ENCODE data around the gene ARL2BP. TPM values are rescaled to one million over a fixed set of nuclear protein-coding genes. Genes with fewer than 3 reads are reported as not detected.

The ARL2BP gene
- total and polyA plus RNA-seq, 2 of the 13 experiments (the other 11 are each of a cell fraction or from before 2014, with no cell fraction given), result 64.3 to 67.6 TPM

DNA sequence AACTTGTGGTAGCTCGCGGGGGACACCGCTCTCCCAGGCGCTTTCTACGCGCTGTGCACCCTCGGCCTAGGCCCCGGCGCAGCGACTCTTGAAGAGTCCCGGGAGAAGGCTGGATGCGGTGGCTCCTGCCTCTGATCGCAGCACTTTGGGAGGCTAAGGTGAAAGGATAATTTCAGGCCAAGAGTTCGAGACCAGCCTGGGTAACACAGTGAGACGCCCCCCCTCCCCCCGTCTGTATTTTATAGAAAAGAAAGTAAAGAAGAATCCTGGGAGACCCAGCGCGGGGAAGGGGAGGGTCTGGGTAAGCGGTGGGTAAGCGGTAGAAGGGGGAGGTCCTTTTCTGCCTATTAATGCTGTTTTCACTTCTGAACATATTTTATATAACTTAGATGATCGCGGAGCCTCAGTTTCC, 39.9 kb downstream of the ARL2BP start:
- Histone ChIP-seq H3K9ac (ENCODE audit: insufficient read depth, low read depth, low read length) (peak overlapping the region; percentile 78), H2AFZ (ENCODE audit: low read length) (peak overlapping the region; percentile 1), H3K4me3 (replicated peaks in 1 of 3; ENCODE audit: insufficient read depth in 1 of 3, low read depth in 2 of 3, low read length in 3 of 3) (peak overlapping the region; percentile 75 to 91 (median 78)), H3K79me2 (ENCODE audit: insufficient read depth, low read length) (peaks cover 33% of the 10 kb centered on the region), H3K9me3 (ENCODE audit: low read length) (no peaks in the 10 kb centered on the region), H3K36me3 (replicated peaks in 1 of 2; ENCODE audit: control insufficient read depth in 1 of 2, insufficient read depth in 2 of 2, low read length in 2 of 2) (no peaks in the 10 kb centered on the region), H3K4me1 (ENCODE audit: insufficient read depth, low read length) (peaks cover 86% of the 10 kb centered on the region), H3K27ac (ENCODE audit: extremely low read length, insufficient read depth, low read length) (peak overlapping the region; percentile 76), H3K27me3 (ENCODE audit: control insufficient read depth in 1 of 2, insufficient read depth in 2 of 2, low read length in 2 of 2) (peaks cover 2 to 7% of the 10 kb centered on the region in 2 experiments; a peak in 2 of 5 replicates), H4K20me1 (ENCODE audit: insufficient read depth, low read length) (no peaks in the 10 kb centered on the region), H3K4me2 (ENCODE audit: low read depth, low read length) (peak overlapping the region; percentile 89)
- DNase-seq (ENCODE audit: low spot score) (no peak), ATAC-seq (no peak), FAIRE-seq (no peak)
- ChIA-PET CTCF (ENCODE audit: low intra/inter-chr PET ratio, low total read pairs) (no interaction called here), POLR2A (interaction anchor here (3.1 kb wide), 1 partner anchor 88 kb away, joined by 8 read pairs; the partner anchor contains the start of gene CX3CL1)
- BruUV-seq (replicated peaks), result no TSS peak
- in situ Hi-C loops (cut with HindIII; ENCODE audit: extremely low pct_ligation_motif_present, low pct_unique_long_range_greater_than_20kb), result loop anchor here (5.0 kb wide), 1 partner anchor 98 kb away; the partner anchor contains the start of genes PSME3IP1 and RSPRY1
- WGBS (ENCODE audit: low lambda C conversion rate), result 18% methylated on average over 22 of the region's 22 CpGs
- TF ChIP-seq ESRRA (CRISPR knock-in tag; IDR thresholded peaks at IDR 0.05; ENCODE audit: low read depth) (no peak), ELF4 (CRISPR knock-in tag; IDR thresholded peaks at IDR 0.05; ENCODE audit: borderline replicate concordance) (0 out of 2 replicates have a peak, but pooled peaks have one; percentile 4), ZBTB1 (CRISPR knock-in tag; IDR thresholded peaks at IDR 0.05; ENCODE audit: borderline replicate concordance) (0 out of 2 replicates have a peak, but pooled peaks have one; percentile 22), ZMYM3 (CRISPR knock-in tag; IDR thresholded peaks at IDR 0.05) (peak; percentile 94), ZNF354B (CRISPR knock-in tag; IDR thresholded peaks at IDR 0.05) (no peak), ZNF878 (CRISPR knock-in tag; IDR thresholded peaks at IDR 0.05) (peak; percentile 5; the same call in 1 of the 2 replicates), ADNP (CRISPR knock-in tag; IDR thresholded peaks at IDR 0.05) (peak; percentile 94; the same call in 1 of the 2 replicates), ZMYM2 (CRISPR knock-in tag; IDR thresholded peaks at IDR 0.05) (peak; percentile 69), CHD2 (IDR thresholded peaks at IDR 0.05; ENCODE audit: low read depth, low read length) (0 out of 2 replicates have a peak, but pooled peaks have one; percentile 33), NPAS2 (CRISPR knock-in tag; IDR thresholded peaks at IDR 0.05; ENCODE audit: borderline replicate concordance) (0 out of 2 replicates have a peak, but pooled peaks have one; percentile 12), ZNF879 (CRISPR knock-in tag; IDR thresholded peaks at IDR 0.05) (0 out of 2 replicates have a peak, but pooled peaks have one; percentile 16), CHD4 (IDR thresholded peaks at IDR 0.05; ENCODE audit: borderline replicate concordance, low read length) (peak; percentile 70), HIVEP1 (CRISPR knock-in tag; IDR thresholded peaks at IDR 0.05) (no peak), ZFP36L1 (CRISPR knock-in tag; IDR thresholded peaks at IDR 0.05) (peak; percentile 5; the same call in 1 of the 2 replicates)
- TF ChIP-seq, protein P1, sequence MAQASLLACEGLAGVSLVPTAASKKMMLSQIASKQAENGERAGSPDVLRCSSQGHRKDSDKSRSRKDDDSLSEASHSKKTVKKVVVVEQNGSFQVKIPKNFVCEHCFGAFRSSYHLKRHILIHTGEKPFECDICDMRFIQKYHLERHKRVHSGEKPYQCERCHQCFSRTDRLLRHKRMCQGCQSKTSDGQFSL (CRISPR knock-in tag; IDR thresholded peaks at IDR 0.05), result peak; percentile 16; the same call in 1 of the 2 replicates
- TF ChIP-seq, protein P2, sequence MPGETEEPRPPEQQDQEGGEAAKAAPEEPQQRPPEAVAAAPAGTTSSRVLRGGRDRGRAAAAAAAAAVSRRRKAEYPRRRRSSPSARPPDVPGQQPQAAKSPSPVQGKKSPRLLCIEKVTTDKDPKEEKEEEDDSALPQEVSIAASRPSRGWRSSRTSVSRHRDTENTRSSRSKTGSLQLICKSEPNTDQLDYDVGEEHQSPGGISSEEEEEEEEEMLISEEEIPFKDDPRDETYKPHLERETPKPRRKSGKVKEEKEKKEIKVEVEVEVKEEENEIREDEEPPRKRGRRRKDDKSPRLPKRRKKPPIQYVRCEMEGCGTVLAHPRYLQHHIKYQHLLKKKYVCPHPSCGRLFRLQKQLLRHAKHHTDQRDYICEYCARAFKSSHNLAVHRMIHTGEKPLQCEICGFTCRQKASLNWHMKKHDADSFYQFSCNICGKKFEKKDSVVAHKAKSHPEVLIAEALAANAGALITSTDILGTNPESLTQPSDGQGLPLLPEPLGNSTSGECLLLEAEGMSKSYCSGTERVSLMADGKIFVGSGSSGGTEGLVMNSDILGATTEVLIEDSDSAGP (CRISPR knock-in tag; IDR thresholded peaks at IDR 0.05; ENCODE audit: borderline replicate concordance), result no peak
- TF ChIP-seq, protein P3, sequence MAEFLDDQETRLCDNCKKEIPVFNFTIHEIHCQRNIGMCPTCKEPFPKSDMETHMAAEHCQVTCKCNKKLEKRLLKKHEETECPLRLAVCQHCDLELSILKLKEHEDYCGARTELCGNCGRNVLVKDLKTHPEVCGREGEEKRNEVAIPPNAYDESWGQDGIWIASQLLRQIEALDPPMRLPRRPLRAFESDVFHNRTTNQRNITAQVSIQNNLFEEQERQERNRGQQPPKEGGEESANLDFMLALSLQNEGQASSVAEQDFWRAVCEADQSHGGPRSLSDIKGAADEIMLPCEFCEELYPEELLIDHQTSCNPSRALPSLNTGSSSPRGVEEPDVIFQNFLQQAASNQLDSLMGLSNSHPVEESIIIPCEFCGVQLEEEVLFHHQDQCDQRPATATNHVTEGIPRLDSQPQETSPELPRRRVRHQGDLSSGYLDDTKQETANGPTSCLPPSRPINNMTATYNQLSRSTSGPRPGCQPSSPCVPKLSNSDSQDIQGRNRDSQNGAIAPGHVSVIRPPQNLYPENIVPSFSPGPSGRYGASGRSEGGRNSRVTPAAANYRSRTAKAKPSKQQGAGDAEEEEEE (CRISPR knock-in tag; IDR thresholded peaks at IDR 0.05; ENCODE audit: borderline replicate concordance), result 0 out of 2 replicates have a peak, but pooled peaks have one; percentile 38
- TF ChIP-seq, protein P4, sequence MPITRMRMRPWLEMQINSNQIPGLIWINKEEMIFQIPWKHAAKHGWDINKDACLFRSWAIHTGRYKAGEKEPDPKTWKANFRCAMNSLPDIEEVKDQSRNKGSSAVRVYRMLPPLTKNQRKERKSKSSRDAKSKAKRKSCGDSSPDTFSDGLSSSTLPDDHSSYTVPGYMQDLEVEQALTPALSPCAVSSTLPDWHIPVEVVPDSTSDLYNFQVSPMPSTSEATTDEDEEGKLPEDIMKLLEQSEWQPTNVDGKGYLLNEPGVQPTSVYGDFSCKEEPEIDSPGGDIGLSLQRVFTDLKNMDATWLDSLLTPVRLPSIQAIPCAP (CRISPR knock-in tag; IDR thresholded peaks at IDR 0.05; ENCODE audit: low read depth), result no peak
- TF ChIP-seq, protein P5, sequence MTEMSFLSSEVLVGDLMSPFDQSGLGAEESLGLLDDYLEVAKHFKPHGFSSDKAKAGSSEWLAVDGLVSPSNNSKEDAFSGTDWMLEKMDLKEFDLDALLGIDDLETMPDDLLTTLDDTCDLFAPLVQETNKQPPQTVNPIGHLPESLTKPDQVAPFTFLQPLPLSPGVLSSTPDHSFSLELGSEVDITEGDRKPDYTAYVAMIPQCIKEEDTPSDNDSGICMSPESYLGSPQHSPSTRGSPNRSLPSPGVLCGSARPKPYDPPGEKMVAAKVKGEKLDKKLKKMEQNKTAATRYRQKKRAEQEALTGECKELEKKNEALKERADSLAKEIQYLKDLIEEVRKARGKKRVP (CRISPR knock-in tag; IDR thresholded peaks at IDR 0.05), result 0 out of 4 replicates have a peak, but pooled peaks of 1 of the 2 experiments have one; percentile 9
- intact Hi-C loops (cut with micrococcal nuclease; ENCODE audit: unreplicated experiment), result loop anchor here (5.0 kb wide), 2 partner anchors 98 to 203 kb away; partner anchors contain the start of genes PSME3IP1 and RSPRY1
